B cell (primary cell): Measurements from ENCODE around the gene APOA5. TPM values are rescaled to one million over a fixed set of nuclear protein-coding genes. Genes with fewer than 3 reads are reported as not detected.

Experiments
- ATAC-seq: fragments of 200-7000 bp; cut with Tn5 transposase; one replicate; pipeline ENCODE4 v1.10.0; 2021; ENCODE audit warnings: low read depth, mild to moderate bottlenecking, moderate number of reproducible peaks, moderate library complexity
- CTCF ChIA-PET: fragments of 350-600 bp; sonication (Branson Sonifier 250); formaldehyde crosslinking; loops from one replicate; lab custom pipeline; 2021; ENCODE audit warnings: antibody characterized with exemption, inconsistent platforms; lab: Charles Lee
- POLR2A ChIA-PET: fragments of 350-600 bp; sonication (Branson Sonifier 250); formaldehyde crosslinking; loops from one replicate; lab custom pipeline; 2021; ENCODE audit warnings: antibody characterized with exemption; lab: Charles Lee
- DNase-seq: peaks from one replicate; pipeline ENCODE4 v3.0.0; 2013
- H2AFZ ChIP-seq: 2 replicates; pipeline ENCODE4 v1.6.1; 2012; ENCODE audit warnings: mild to moderate bottlenecking, low read depth, low read length; ENCODE audit not compliant: insufficient read depth, poor library complexity, severe bottlenecking
- H3K27ac ChIP-seq, 2 donors: 1 replicate in 1 of 2; 2 replicates in 1 of 2; pipeline ENCODE4 v1.5.1; 2012 to 2013; ENCODE audit warnings: low read length in 2 of 2, mild to moderate bottlenecking in 2 of 2, moderate library complexity in 1 of 2
- H3K27me3 ChIP-seq, 4 experiments: fragments of 200-600 bp in 1 of 4; sonication (generic) in 1 of 4; replicated peaks in 1 of 4; 1 replicate in 2 of 4; 2 replicates in 2 of 4; pipeline versions ENCODE4 v1.6.1 to v1.7.0; 2013 to 2016; ENCODE audit warnings: low read length in 3 of 4, mild to moderate bottlenecking in 2 of 4, mixed read lengths in 1 of 4, moderate library complexity in 1 of 4; ENCODE audit not compliant: insufficient read depth in 4 of 4, control insufficient read depth in 3 of 4; ENCODE audit errors: control extremely low read depth in 1 of 4
- H3K36me3 ChIP-seq, 2 experiments: replicated peaks in 1 of 2; 1 replicate in 1 of 2; 2 replicates in 1 of 2; pipeline versions ENCODE4 v1.6.1 to v1.7.1; 2013; ENCODE audit warnings: low read length in 1 of 2; ENCODE audit not compliant: insufficient read depth in 2 of 2, control insufficient read depth in 1 of 2; ENCODE audit errors: control extremely low read depth in 1 of 2, extremely low read depth in 1 of 2
- H3K4me1 ChIP-seq, 2 donors: fragments of 200-600 bp in 1 of 2; sonication (generic) in 1 of 2; 1 replicate in 1 of 2; 2 replicates in 1 of 2; pipeline versions ENCODE4 v1.5.1 to v1.6.1; 2013 to 2017; ENCODE audit warnings: low read length in 2 of 2; ENCODE audit not compliant: control insufficient read depth in 2 of 2, insufficient read depth in 2 of 2
- H3K4me2 ChIP-seq: replicated peaks from 2 replicates; pipeline ENCODE3; 2012; ENCODE audit warnings: mild to moderate bottlenecking, low read depth, low read length; ENCODE audit not compliant: poor library complexity, severe bottlenecking
- H3K4me3 ChIP-seq, 5 experiments: fragments of 200-600 bp in 1 of 5; sonication (generic) in 1 of 5; 1 replicate in 3 of 5; 2 replicates in 2 of 5; pipeline versions ENCODE4 v1.5.1 to v1.7.0; 2011 to 2016; ENCODE audit warnings: low read length in 4 of 5, mild to moderate bottlenecking in 4 of 5, low read depth in 2 of 5, control low read depth in 1 of 5, moderate library complexity in 1 of 5; ENCODE audit not compliant: insufficient read depth in 1 of 5; ENCODE audit errors: control extremely low read depth in 1 of 5, extremely low read depth in 1 of 5
- H3K79me2 ChIP-seq: fragments of 200-600 bp; sonication (generic); one replicate; pipeline ENCODE4 v1.6.0; 2016; ENCODE audit warnings: low read length; ENCODE audit not compliant: control insufficient read depth, insufficient read depth
- H3K9ac ChIP-seq: fragments of 200-600 bp; sonication (generic); 2 replicates; pipeline ENCODE4 v1.6.1; 2017; ENCODE audit warnings: mild to moderate bottlenecking, low read length, moderate library complexity
- H3K9me3 ChIP-seq, 3 donors: one replicate each; pipeline versions ENCODE4 v1.6.1 to v1.7.1; 2013; ENCODE audit warnings: low read length in 2 of 3; ENCODE audit not compliant: control insufficient read depth in 2 of 3, insufficient read depth in 1 of 3; ENCODE audit errors: control extremely low read depth in 1 of 3
- H4K20me1 ChIP-seq: 2 replicates; pipeline ENCODE4 v1.6.0; 2012; ENCODE audit warnings: mild to moderate bottlenecking, low read length; ENCODE audit not compliant: insufficient read depth, control insufficient read depth, poor library complexity, severe bottlenecking
- H3K27ac Mint-ChIP-seq: one replicate; pipeline ENCODE4 v1.8.0; 2021; ENCODE audit warnings: mixed read lengths
- H3K27me3 Mint-ChIP-seq: one replicate; pipeline ENCODE4 v1.8.0; 2021; ENCODE audit warnings: mixed read lengths
- H3K4me1 Mint-ChIP-seq: one replicate; pipeline ENCODE4 v1.8.0; 2021; ENCODE audit warnings: mixed read lengths
- H3K4me3 Mint-ChIP-seq: one replicate; pipeline ENCODE4 v1.8.0; 2021; ENCODE audit warnings: mixed read lengths
- H3K9me3 Mint-ChIP-seq: one replicate; pipeline ENCODE4 v1.8.0; 2022; ENCODE audit warnings: mixed read lengths; ENCODE audit not compliant: insufficient read depth
- EZH2 ChIP-seq: IDR thresholded peaks from 2 replicates; pipeline ENCODE4 v1.6.1; 2012; ENCODE audit warnings: borderline replicate concordance, low read depth, mild to moderate bottlenecking, moderate library complexity, low read length; ENCODE audit not compliant: insufficient read depth, poor library complexity, severe bottlenecking
- WGBS: methylation state at CpG from one replicate; pipeline ENCODE4 v1.1.5; 2013; ENCODE audit warnings: missing lambda C conversion rate; ENCODE audit not compliant: insufficient coverage; 5-methylcytosine and 5-hydroxymethylcytosine counted together
- intact Hi-C: fragments of 100-400 bp; cut with micrococcal nuclease; formaldehyde crosslinking; loops from one replicate; pipeline ENCODE4 v1.10.0; 2022
- polyA plus RNA-seq: library from polyadenylated mRNA; depleted of rRNA; stranded (reverse); fragments of >200 nt; gene quantifications from 2 replicates; pipeline ENCODE4 v1.2.3, GENCODE V29; 2012
- total RNA-seq, 2 donors: library from RNA; stranded (reverse); fragments of 120-200 nt in 1 of 2; gene quantifications; 1 replicate in 1 of 2; 2 replicates in 1 of 2; pipeline versions ENCODE4 v1.2.3 to v1.2.4, GENCODE V29; 2013 to 2022
- TF ChIP-seq, protein P1 (sequence below): fragments of 200-600 bp; IDR thresholded peaks from one replicate; pipeline ENCODE4 v1.8.0; 2022; ENCODE audit warnings: antibody characterized with exemption, mild to moderate bottlenecking

APOA5 gene
- total and polyA plus RNA-seq, 2 donors (not counting 1 experiment from before 2014, with no cell fraction given): not detected

DNA sequence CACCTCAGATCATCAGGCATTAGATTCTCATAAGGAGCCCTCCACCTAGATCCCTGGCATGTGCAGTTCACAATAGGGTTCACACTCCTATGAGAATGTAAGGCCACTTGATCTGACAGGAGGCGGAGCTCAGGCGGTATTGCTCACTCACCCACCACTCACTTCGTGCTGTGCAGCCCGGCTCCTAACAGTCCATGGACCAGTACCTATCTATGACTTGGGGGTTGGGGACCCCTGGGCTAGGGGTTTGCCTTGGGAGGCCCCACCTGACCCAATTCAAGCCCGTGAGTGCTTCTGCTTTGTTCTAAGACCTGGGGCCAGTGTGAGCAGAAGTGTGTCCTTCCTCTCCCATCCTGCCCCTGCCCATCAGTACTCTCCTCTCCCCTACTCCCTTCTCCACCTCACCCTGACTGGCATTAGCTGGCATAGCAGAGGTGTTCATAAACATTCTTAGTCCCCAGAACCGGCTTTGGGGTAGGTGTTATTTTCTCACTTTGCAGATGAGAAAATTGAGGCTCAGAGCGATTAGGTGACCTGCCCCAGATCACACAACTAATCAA is 40.2 kb upstream of the APOA5 start:
- Histone ChIP-seq H4K20me1 (no peaks in the 10 kb centered on the region), H3K4me2 (no peak overlapping the region), H3K4me1 (peaks cover 7 to 14% of the 10 kb centered on the region in 2 donors), H3K4me3 (no peak overlapping the region), H2AFZ (no peak overlapping the region), H3K27me3 (peaks cover 0 to 4% (median 0%) of the 10 kb centered on the region in 4 experiments), H3K36me3 (no peaks in the 10 kb centered on the region), H3K27ac (no peak overlapping the region), H3K9me3 (no peaks in the 10 kb centered on the region), H3K9ac (no peak overlapping the region), H3K79me2 (no peaks in the 10 kb centered on the region)
- ATAC-seq (no peak), DNase-seq (no peak)
- intact Hi-C loops: no loop called here
- WGBS: 93% methylated on average over 3 of the region's 7 CpGs
- Mint-ChIP-seq H3K4me1 (peaks cover 16% of the 10 kb centered on the region), H3K27ac (no peak overlapping the region), H3K4me3 (no peak overlapping the region), H3K27me3 (peaks cover 4% of the 10 kb centered on the region), H3K9me3 (no peaks in the 10 kb centered on the region)
- ChIA-PET POLR2A (no interaction called here), CTCF (no interaction called here)
- TF ChIP-seq EZH2: no peak
- TF ChIP-seq, protein P1, sequence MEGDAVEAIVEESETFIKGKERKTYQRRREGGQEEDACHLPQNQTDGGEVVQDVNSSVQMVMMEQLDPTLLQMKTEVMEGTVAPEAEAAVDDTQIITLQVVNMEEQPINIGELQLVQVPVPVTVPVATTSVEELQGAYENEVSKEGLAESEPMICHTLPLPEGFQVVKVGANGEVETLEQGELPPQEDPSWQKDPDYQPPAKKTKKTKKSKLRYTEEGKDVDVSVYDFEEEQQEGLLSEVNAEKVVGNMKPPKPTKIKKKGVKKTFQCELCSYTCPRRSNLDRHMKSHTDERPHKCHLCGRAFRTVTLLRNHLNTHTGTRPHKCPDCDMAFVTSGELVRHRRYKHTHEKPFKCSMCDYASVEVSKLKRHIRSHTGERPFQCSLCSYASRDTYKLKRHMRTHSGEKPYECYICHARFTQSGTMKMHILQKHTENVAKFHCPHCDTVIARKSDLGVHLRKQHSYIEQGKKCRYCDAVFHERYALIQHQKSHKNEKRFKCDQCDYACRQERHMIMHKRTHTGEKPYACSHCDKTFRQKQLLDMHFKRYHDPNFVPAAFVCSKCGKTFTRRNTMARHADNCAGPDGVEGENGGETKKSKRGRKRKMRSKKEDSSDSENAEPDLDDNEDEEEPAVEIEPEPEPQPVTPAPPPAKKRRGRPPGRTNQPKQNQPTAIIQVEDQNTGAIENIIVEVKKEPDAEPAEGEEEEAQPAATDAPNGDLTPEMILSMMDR: no peak

DNA sequence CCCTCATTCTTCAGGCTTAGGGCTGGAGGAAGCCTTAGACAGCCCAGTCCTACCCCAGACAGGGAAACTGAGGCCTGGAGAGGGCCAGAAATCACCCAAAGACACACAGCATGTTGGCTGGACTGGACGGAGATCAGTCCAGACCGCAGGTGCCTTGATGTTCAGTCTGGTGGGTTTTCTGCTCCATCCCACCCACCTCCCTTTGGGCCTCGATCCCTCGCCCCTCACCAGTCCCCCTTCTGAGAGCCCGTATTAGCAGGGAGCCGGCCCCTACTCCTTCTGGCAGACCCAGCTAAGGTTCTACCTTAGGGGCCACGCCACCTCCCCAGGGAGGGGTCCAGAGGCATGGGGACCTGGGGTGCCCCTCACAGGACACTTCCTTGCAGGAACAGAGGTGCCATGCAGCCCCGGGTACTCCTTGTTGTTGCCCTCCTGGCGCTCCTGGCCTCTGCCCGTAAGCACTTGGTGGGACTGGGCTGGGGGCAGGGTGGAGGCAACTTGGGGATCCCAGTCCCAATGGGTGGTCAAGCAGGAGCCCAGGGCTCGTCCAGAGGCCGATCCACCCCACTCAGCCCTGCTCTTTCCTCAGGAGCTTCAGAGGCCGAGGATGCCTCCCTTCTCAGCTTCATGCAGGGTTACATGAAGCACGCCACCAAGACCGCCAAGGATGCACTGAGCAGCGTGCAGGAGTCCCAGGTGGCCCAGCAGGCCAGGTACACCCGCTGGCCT is 38.7 kb upstream of the APOA5 start:
- POLR2A ChIA-PET: no interaction called here
- H4K20me1 ChIP-seq: no peaks in the 10 kb centered on the region
- no peak overlapping the region for H3K4me2 ChIP-seq
- H3K4me1 Mint-ChIP-seq: peaks cover 9% of the 10 kb centered on the region
- H3K4me1 ChIP-seq: peaks cover 4 to 6% of the 10 kb centered on the region in 2 donors
- no peaks in the 10 kb centered on the region for H3K79me2 ChIP-seq
- no peak for TF ChIP-seq EZH2
- TF ChIP-seq, protein P1: no peak
- no peak overlapping the region for H3K27ac Mint-ChIP-seq
- WGBS: 89% methylated on average over 17 of the region's 17 CpGs
- H3K9me3 Mint-ChIP-seq: no peaks in the 10 kb centered on the region
- CTCF ChIA-PET: no interaction called here
- H3K9me3 ChIP-seq: no peaks in the 10 kb centered on the region
- ATAC-seq: no peak
- no peak overlapping the region for H3K4me3 Mint-ChIP-seq
- no peak for DNase-seq
- no peak overlapping the region for H3K9ac ChIP-seq
- no peak overlapping the region for H3K27ac ChIP-seq
- H3K27me3 ChIP-seq: no peaks in the 10 kb centered on the region
- H3K4me3 ChIP-seq: no peak overlapping the region
- H3K36me3 ChIP-seq: no peaks in the 10 kb centered on the region
- peaks cover 4% of the 10 kb centered on the region for H3K27me3 Mint-ChIP-seq
- H2AFZ ChIP-seq: no peak overlapping the region
- intact Hi-C loops: no loop called here
